PC-9 (cell line): ENCODE measurements around the gene NEURL1B. TPM values are rescaled to one million over a fixed set of nuclear protein-coding genes. Genes with fewer than 3 reads are reported as not detected.

ENCODE experiments used
- BruUV-seq: library from RNA; stranded (reverse); fragments of 400-500 nt; replicated peaks from 2 replicates; lab custom pipeline; 2021; lab: Mats Ljungman, UMichigan
- CTCF ChIA-PET: fragments of 300-600 bp; sonication (Branson Sonifier 250); formaldehyde crosslinking; loops from one replicate; lab custom pipeline; 2022; ENCODE audit warnings: antibody characterized with exemption; lab: Charles Lee
- POLR2A ChIA-PET: fragments of 300-600 bp; sonication (Branson Sonifier 250); formaldehyde crosslinking; loops from one replicate; lab custom pipeline; 2022; ENCODE audit warnings: antibody characterized with exemption; ENCODE audit not compliant: unreplicated experiment; lab: Charles Lee
- DNase-seq, 2 experiments: peaks; one replicate each; pipeline versions ENCODE4 v3.0.0 to v3.0.0-alpha.2; 2015 to 2022; ENCODE audit warnings: mixed read lengths in 1 of 2
- H2AFZ ChIP-seq: fragments of 200-600 bp; sonication (generic); 2 replicates; pipeline ENCODE4 v1.8.1; 2017; ENCODE audit warnings: antibody characterized with exemption
- H3F3A ChIP-seq: fragments of 200-600 bp; sonication (generic); 2 replicates; pipeline ENCODE4 v1.8.1; 2017; ENCODE audit warnings: antibody characterized with exemption, mild to moderate bottlenecking, low read depth; ENCODE audit not compliant: insufficient read depth
- H3K27ac ChIP-seq: fragments of 200-600 bp; sonication (generic); 2 replicates; pipeline ENCODE4 v1.6.1; 2016; ENCODE audit warnings: mixed run types
- H3K27me3 ChIP-seq: fragments of 200-600 bp; sonication (generic); 2 replicates; pipeline ENCODE4 v1.6.1; 2016; ENCODE audit warnings: low read depth, mixed run types; ENCODE audit not compliant: insufficient read depth
- H3K36me3 ChIP-seq: fragments of 200-600 bp; sonication (generic); 2 replicates; pipeline ENCODE4 v1.6.1; 2016; ENCODE audit warnings: low read depth, mixed run types
- H3K4me1 ChIP-seq: fragments of 200-600 bp; sonication (generic); replicated peaks from 2 replicates; pipeline ENCODE4 v1.6.1; 2016; ENCODE audit warnings: mixed run types; ENCODE audit not compliant: insufficient read depth
- H3K4me2 ChIP-seq: fragments of 200-600 bp; sonication (generic); 2 replicates; pipeline ENCODE4 v1.6.1; 2017; ENCODE audit warnings: mixed run types
- H3K4me3 ChIP-seq: fragments of 200-600 bp; sonication (generic); 2 replicates; pipeline ENCODE4 v1.6.1; 2016; ENCODE audit warnings: mixed run types
- H3K79me2 ChIP-seq: fragments of 200-600 bp; sonication (generic); 2 replicates; pipeline ENCODE4 v1.6.1; 2017; ENCODE audit warnings: low read depth, mixed run types
- H3K9me2 ChIP-seq: fragments of 200-600 bp; sonication (generic); 2 replicates; pipeline ENCODE4 v1.8.1; 2017; ENCODE audit warnings: mild to moderate bottlenecking; ENCODE audit not compliant: insufficient read depth
- H3K9me3 ChIP-seq: fragments of 200-600 bp; sonication (generic); 2 replicates; pipeline ENCODE4 v1.8.1; 2016; ENCODE audit warnings: low read depth; ENCODE audit not compliant: insufficient read depth
- H4K20me1 ChIP-seq: fragments of 200-600 bp; sonication (generic); 2 replicates; pipeline ENCODE4 v1.8.1; 2017; ENCODE audit not compliant: insufficient read depth
- CTCF ChIP-seq: fragments of 200-600 bp; sonication (generic); conservative IDR thresholded peaks from 2 replicates; pipeline ENCODE4 v1.6.1; 2017; ENCODE audit warnings: mixed run types, antibody characterized with exemption, mild to moderate bottlenecking, moderate library complexity
- EZH2 ChIP-seq: fragments of 200-600 bp; sonication (generic); IDR thresholded peaks from 2 replicates; pipeline ENCODE4 v1.8.0; 2017; ENCODE audit warnings: antibody characterized with exemption, low read depth
- intact Hi-C: fragments of 100-400 bp; cut with micrococcal nuclease; formaldehyde crosslinking; loops from one replicate; pipeline ENCODE4 v1.10.0; 2022; ENCODE audit not compliant: unreplicated experiment
- total RNA-seq: library from RNA; stranded (reverse); gene quantifications from 2 replicates; pipeline ENCODE4 v1.2.3, GENCODE V29; 2021

Gene NEURL1B
- total RNA-seq, 1 experiment from 2014 or later = 14.3 TPM

DNA sequence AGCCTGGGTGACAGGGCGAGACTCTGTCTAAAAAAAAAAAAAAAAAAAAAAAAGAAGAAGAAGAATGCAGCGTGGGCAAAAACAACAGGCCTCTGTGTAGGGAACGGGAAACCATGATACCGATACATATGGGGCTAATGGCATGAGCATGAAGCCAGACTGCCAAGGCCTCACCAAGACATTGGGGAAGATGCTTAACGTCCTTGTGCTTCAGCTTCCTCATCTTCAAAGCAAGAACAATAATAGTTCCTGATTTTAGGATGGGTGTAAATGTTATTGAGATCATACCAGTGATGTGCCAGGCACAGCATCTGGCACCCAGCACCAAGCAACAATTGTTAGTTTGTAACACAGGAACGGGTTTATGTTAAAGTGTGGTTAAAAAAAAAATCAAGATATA is 51.4 kb downstream of the NEURL1B start:
- no TSS peak for BruUV-seq
- Histone ChIP-seq H3F3A (peaks cover 23% of the 10 kb centered on the region; the same call in 1 of the 2 replicates), H2AFZ (no peak overlapping the region), H3K4me2 (no peak overlapping the region), H3K4me3 (no peak overlapping the region), H4K20me1 (no peaks in the 10 kb centered on the region), H3K27me3 (no peaks in the 10 kb centered on the region), H3K9me3 (no peaks in the 10 kb centered on the region), H3K27ac (no peak overlapping the region), H3K9me2 (no peaks in the 10 kb centered on the region), H3K36me3 (no peaks in the 10 kb centered on the region), H3K4me1 (peaks cover 34% of the 10 kb centered on the region), H3K79me2 (no peaks in the 10 kb centered on the region)
- ChIA-PET CTCF (no interaction called here), POLR2A (no interaction called here)
- no peak for DNase-seq
- TF ChIP-seq CTCF (no peak), EZH2 (no peak)
- intact Hi-C loops = no loop called here

DNA sequence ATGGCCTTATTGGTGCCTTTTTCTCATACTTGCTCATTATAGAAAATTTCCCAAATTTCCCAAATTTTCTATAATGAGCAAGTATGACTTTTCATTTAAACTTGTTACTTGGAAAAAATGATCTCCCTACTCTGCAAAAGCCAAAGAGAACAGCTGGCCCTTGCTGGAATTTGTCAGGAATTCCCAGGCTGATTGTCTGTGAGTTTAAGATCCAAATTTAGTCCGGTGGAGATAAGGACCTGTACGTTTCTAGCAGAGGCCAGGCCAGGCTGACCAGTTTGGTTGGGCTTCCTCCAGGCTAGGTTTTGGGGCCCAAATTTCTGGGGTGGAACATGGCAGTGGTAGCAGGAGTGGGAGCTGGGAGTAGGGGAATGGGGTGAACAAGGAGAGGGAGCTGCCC is 51.9 kb downstream of the NEURL1B start:
- Histone ChIP-seq H3K9me2 (no peaks in the 10 kb centered on the region), H4K20me1 (no peaks in the 10 kb centered on the region), H3K27me3 (no peaks in the 10 kb centered on the region), H3K9me3 (no peaks in the 10 kb centered on the region), H3K4me2 (no peak overlapping the region), H3K4me1 (peaks cover 28% of the 10 kb centered on the region), H2AFZ (no peak overlapping the region), H3K4me3 (no peak overlapping the region), H3K36me3 (no peaks in the 10 kb centered on the region), H3K27ac (no peak overlapping the region), H3K79me2 (no peaks in the 10 kb centered on the region), H3F3A (peaks cover 19% of the 10 kb centered on the region; the same call in 1 of the 2 replicates)
- no peak for DNase-seq
- TF ChIP-seq EZH2 = no peak
- TF ChIP-seq CTCF = no peak
- POLR2A ChIA-PET = no interaction called here
- intact Hi-C loops = no loop called here
- no TSS peak for BruUV-seq
- CTCF ChIA-PET = no interaction called here

GRCh38 chr5:172694061-172694460 is 53.0 kb downstream of the NEURL1B start:
- no peak overlapping the region for H3K4me2 ChIP-seq
- H3K27ac ChIP-seq = no peak overlapping the region
- peaks cover 17% of the 10 kb centered on the region for H3K4me1 ChIP-seq
- TF ChIP-seq CTCF = no peak
- no peak for TF ChIP-seq EZH2
- no peaks in the 10 kb centered on the region for H3K27me3 ChIP-seq
- H3K9me3 ChIP-seq = no peaks in the 10 kb centered on the region
- H2AFZ ChIP-seq = no peak overlapping the region
- H3K9me2 ChIP-seq = no peaks in the 10 kb centered on the region
- no peaks in the 10 kb centered on the region for H4K20me1 ChIP-seq
- no peak for DNase-seq
- ChIA-PET CTCF (interaction anchor here (0.6 kb wide), 1 partner anchor 86 kb away, joined by 21 read pairs; no protein-coding TSS in a partner anchor), POLR2A (interaction anchor here (0.6 kb wide), 1 partner anchor 50 kb away, joined by 8 read pairs; no protein-coding TSS in a partner anchor)
- BruUV-seq = no TSS peak
- no peaks in the 10 kb centered on the region for H3K79me2 ChIP-seq
- H3K36me3 ChIP-seq = no peaks in the 10 kb centered on the region
- intact Hi-C loops = no loop called here
- H3K4me3 ChIP-seq = no peak overlapping the region
- peaks cover 8% of the 10 kb centered on the region; the same call in 1 of the 2 replicates for H3F3A ChIP-seq
